ENCODE data around the gene MPV17L.

- TF ChIP-seq CTCF (IDR thresholded peaks at IDR 0.05) (no peak), POLR2A (IDR thresholded peaks at IDR 0.05) (no peak), EP300 (IDR thresholded peaks at IDR 0.05) (no peak), POLR2AphosphoS5 (IDR thresholded peaks at IDR 0.05) (no peak)
Observed at GRCh38 chr16:15446901-15447300, 51.3 kb downstream of the MPV17L start.
